H1 (cell line): ENCODE measurements around the gene SCARB2.

Experiments used
- CREB1 ChIP-seq: IDR thresholded peaks from 2 replicates; pipeline ENCODE4 v1.6.1; 2012; ENCODE audit warnings: inconsistent platforms
- FOSL1 ChIP-seq: IDR thresholded peaks from 2 replicates; pipeline ENCODE4 v1.6.1; 2011; ENCODE audit warnings: mild to moderate bottlenecking, low read depth, low read length, moderate library complexity; ENCODE audit not compliant: insufficient read depth
- GTF2F1 ChIP-seq: IDR thresholded peaks from 2 replicates; pipeline ENCODE4 v1.6.1; 2012; ENCODE audit warnings: low read depth, low read length, improper control_type of control experiment, borderline replicate concordance
- HDAC2 ChIP-seq, 2 experiments: fragments of 300-600 bp in 1 of 2; sonication (generic) in 1 of 2; IDR thresholded peaks; 2 replicates each; pipeline ENCODE4 v1.6.1; 2011 to 2012; ENCODE audit warnings: low read depth in 2 of 2, low read length in 2 of 2, mild to moderate bottlenecking in 2 of 2, moderate library complexity in 2 of 2, borderline replicate concordance in 1 of 2, inconsistent platforms in 1 of 2
- HDAC6 ChIP-seq: IDR thresholded peaks from one replicate; pipeline ENCODE4 v1.7.1; 2012; ENCODE audit warnings: low read depth, mild to moderate bottlenecking, inconsistent platforms, low read length, moderate library complexity
- MAX ChIP-seq: IDR thresholded peaks from 2 replicates; pipeline ENCODE4 v1.6.1; 2012; ENCODE audit warnings: inconsistent platforms
- POLR2A ChIP-seq, 2 experiments: IDR thresholded peaks; 1 replicate in 1 of 2; 2 replicates in 1 of 2; pipeline ENCODE4 v1.6.1; 2011; ENCODE audit warnings: low read depth in 2 of 2, low read length in 2 of 2, mild to moderate bottlenecking in 2 of 2; ENCODE audit errors: control extremely low read depth in 1 of 2
- RAD21 ChIP-seq, 2 experiments: IDR thresholded peaks in 1 of 2; conservative IDR thresholded peaks in 1 of 2; 2 replicates each; pipeline ENCODE4 v1.6.1; 2011; ENCODE audit warnings: low read depth in 2 of 2, low read length in 2 of 2, improper control_type of control experiment in 1 of 2, inconsistent platforms in 1 of 2, mild to moderate bottlenecking in 1 of 2, moderate library complexity in 1 of 2
- RNF2 ChIP-seq: fragments of 200-900, 300-1000 bp; sonication (generic); IDR thresholded peaks from 2 replicates; pipeline ENCODE4 v1.7.1; 2016; ENCODE audit warnings: borderline replicate concordance, low read depth, mild to moderate bottlenecking, antibody characterized with exemption, low read length; ENCODE audit not compliant: poor library complexity, severe bottlenecking; ENCODE audit errors: missing control alignments
- RXRA ChIP-seq: IDR thresholded peaks from 2 replicates; pipeline ENCODE4 v1.6.1; 2011; ENCODE audit warnings: low read depth, mild to moderate bottlenecking, low read length, moderate library complexity; ENCODE audit not compliant: insufficient read depth
- SP2 ChIP-seq: IDR thresholded peaks from 2 replicates; pipeline ENCODE4 v1.6.1; 2012; ENCODE audit warnings: mild to moderate bottlenecking, low read length, inconsistent platforms
- SUZ12 ChIP-seq: fragments of 200-600 bp; sonication (generic); IDR thresholded peaks from 2 replicates; pipeline ENCODE4 v1.6.1; 2012; ENCODE audit warnings: mild to moderate bottlenecking, inconsistent platforms, low read length, moderate library complexity, mixed read lengths
- TAF1 ChIP-seq: IDR thresholded peaks from 2 replicates; pipeline ENCODE4 v1.6.1; 2011; ENCODE audit warnings: mild to moderate bottlenecking, low read depth, low read length
- TF ChIP-seq, protein P1 (sequence below), 3 experiments: IDR thresholded peaks; 1 replicate in 2 of 3; 2 replicates in 1 of 3; pipeline versions ENCODE4 v1.5.1 to v1.6.1; 2011; ENCODE audit warnings: low read length in 3 of 3, mild to moderate bottlenecking in 3 of 3, inconsistent platforms in 2 of 3, low read depth in 1 of 3, moderate library complexity in 1 of 3; ENCODE audit not compliant: insufficient read depth in 1 of 3; ENCODE audit errors: control extremely low read depth in 1 of 3

DNA sequence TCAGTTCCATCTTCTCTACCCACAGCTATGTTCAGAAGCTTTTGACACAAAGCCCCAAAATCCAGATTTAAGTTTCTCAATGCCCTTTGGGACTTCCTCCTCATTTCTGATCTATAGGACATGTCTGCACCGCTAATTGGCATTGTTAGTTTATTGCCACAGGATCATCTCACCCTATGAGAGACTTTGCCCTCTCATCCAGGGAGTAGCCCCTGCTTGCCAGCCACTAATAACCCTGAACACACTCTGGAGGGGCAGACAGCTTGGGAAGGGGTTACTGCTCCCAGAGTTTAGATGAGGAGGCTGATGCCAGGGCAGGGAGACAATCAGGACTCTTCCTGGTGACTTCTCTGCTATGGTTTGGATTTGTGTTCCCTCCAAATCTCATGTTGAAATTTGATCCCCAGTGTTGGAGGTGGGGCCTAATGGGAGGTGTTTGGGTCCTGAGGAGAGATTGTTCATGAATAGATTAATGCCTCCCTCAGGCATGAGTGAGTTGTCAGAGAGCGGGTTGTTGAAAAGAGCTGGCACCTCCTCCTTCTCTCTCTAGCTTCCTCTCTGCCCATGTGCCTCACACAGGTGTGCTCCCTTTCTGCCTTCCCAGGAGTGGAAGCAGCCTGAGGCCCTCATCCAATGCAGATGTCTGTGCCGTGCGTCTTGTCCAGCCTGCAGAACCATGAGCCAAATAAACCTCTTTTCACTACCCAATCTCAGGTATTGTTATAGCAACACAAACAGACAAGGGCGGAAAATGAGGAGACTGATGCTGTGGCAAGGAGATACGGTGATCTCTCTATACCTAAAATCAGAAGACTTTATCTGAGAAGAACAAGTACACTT lies 3.6 kb upstream of the SCARB2 start:
- TF ChIP-seq, protein P1, sequence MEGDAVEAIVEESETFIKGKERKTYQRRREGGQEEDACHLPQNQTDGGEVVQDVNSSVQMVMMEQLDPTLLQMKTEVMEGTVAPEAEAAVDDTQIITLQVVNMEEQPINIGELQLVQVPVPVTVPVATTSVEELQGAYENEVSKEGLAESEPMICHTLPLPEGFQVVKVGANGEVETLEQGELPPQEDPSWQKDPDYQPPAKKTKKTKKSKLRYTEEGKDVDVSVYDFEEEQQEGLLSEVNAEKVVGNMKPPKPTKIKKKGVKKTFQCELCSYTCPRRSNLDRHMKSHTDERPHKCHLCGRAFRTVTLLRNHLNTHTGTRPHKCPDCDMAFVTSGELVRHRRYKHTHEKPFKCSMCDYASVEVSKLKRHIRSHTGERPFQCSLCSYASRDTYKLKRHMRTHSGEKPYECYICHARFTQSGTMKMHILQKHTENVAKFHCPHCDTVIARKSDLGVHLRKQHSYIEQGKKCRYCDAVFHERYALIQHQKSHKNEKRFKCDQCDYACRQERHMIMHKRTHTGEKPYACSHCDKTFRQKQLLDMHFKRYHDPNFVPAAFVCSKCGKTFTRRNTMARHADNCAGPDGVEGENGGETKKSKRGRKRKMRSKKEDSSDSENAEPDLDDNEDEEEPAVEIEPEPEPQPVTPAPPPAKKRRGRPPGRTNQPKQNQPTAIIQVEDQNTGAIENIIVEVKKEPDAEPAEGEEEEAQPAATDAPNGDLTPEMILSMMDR (IDR thresholded peaks at IDR 0.05; ENCODE audit: control extremely low read depth in 1 of 3, insufficient read depth in 1 of 3, low read depth in 1 of 3, low read length in 3 of 3): no peak
- TF ChIP-seq MAX: no peak
- no peak for TF ChIP-seq POLR2A (IDR thresholded peaks at IDR 0.05; ENCODE audit: control extremely low read depth in 1 of 2, low read depth in 2 of 2, low read length in 2 of 2)
- no peak for TF ChIP-seq RXRA
- TF ChIP-seq TAF1: no peak
- TF ChIP-seq RAD21 (IDR thresholded peaks at IDR 0.05 in 1 of 2, conservative IDR thresholded peaks at IDR 0.05 in 1 of 2; ENCODE audit: low read depth in 2 of 2, low read length in 2 of 2): no peak
- TF ChIP-seq SP2: no peak
- no peak for TF ChIP-seq RNF2
- TF ChIP-seq CREB1: no peak
- TF ChIP-seq SUZ12: no peak
- TF ChIP-seq GTF2F1: no peak
- no peak for TF ChIP-seq HDAC6
- no peak for TF ChIP-seq FOSL1
- TF ChIP-seq HDAC2 (IDR thresholded peaks at IDR 0.05; ENCODE audit: borderline replicate concordance in 1 of 2, low read depth in 2 of 2, low read length in 2 of 2): no peak
